HepG2 (cell line): ENCODE data around the gene HSDL1. TPM values are rescaled to one million over a fixed set of nuclear protein-coding genes. Genes with fewer than 3 reads are reported as not detected.

Experiments used
- ARID3A ChIP-seq: IDR thresholded peaks from 2 replicates; pipeline ENCODE4 v1.6.1; 2012; ENCODE audit warnings: low read depth, low read length, improper control_type of control experiment
- ATF2 ChIP-seq: sonication (generic); formaldehyde crosslinking; IDR thresholded peaks from 2 replicates; pipeline ENCODE4 v1.4.0; 2020; ENCODE audit warnings: missing genetic modification reagents
- BHLHE40 ChIP-seq: IDR thresholded peaks from 2 replicates; pipeline ENCODE4 v1.6.1; 2011; ENCODE audit warnings: low read length, improper control_type of control experiment
- CBX2 ChIP-seq, 2 experiments: fragments of 200-600 bp in 1 of 2; sonication (generic); formaldehyde crosslinking in 1 of 2; IDR thresholded peaks; 2 replicates each; pipeline versions ENCODE4 v1.7.0 to v1.8.1; 2018 to 2022; ENCODE audit warnings: low read depth in 2 of 2, low read length in 1 of 2, mild to moderate bottlenecking in 1 of 2, missing genetic modification reagents in 1 of 2
- CBX5 ChIP-seq: sonication (generic); formaldehyde crosslinking; IDR thresholded peaks from 2 replicates; pipeline ENCODE4 v1.4.0; 2020; ENCODE audit warnings: missing genetic modification reagents, borderline replicate concordance
- CREB1 ChIP-seq, 2 experiments: fragments of 450-650 bp in 1 of 2; IDR thresholded peaks; 2 replicates each; pipeline ENCODE4 v1.6.1; 2016 to 2017; ENCODE audit warnings: control low read depth in 1 of 2, mild to moderate bottlenecking in 1 of 2, missing compliant biosample characterization in 1 of 2, missing genetic modification characterization in 1 of 2
- CSRNP2 ChIP-seq: sonication (generic); formaldehyde crosslinking; conservative IDR thresholded peaks from 2 replicates; pipeline ENCODE4 v1.8.0; 2022; ENCODE audit warnings: low read depth, missing genetic modification reagents
- KDM2A ChIP-seq: sonication (generic); formaldehyde crosslinking; IDR thresholded peaks from 2 replicates; pipeline ENCODE4 v1.4.0; 2020; ENCODE audit warnings: low read depth, missing genetic modification reagents, borderline replicate concordance
- KLF6 ChIP-seq: IDR thresholded peaks from 2 replicates; pipeline ENCODE4 v1.8.0; 2016; ENCODE audit warnings: missing biosample characterization, missing genetic modification reagents
- NFE2L1 ChIP-seq: sonication (generic); formaldehyde crosslinking; IDR thresholded peaks from 2 replicates; pipeline ENCODE4 v1.4.0; 2020; ENCODE audit warnings: missing genetic modification reagents, mild to moderate bottlenecking, borderline replicate concordance
- NR2F1 ChIP-seq, 2 experiments: fragments of 450-650 bp in 1 of 2; formaldehyde crosslinking in 1 of 2; IDR thresholded peaks; 2 replicates each; pipeline versions ENCODE4 v1.5.0 to v1.6.1; 2016 to 2020; ENCODE audit warnings: mild to moderate bottlenecking in 1 of 2, missing compliant biosample characterization in 1 of 2, missing genetic modification reagents in 1 of 2, moderate library complexity in 1 of 2
- PITX1 ChIP-seq: sonication (generic); formaldehyde crosslinking; IDR thresholded peaks from 2 replicates; pipeline ENCODE4 v1.5.1; 2020; ENCODE audit warnings: mild to moderate bottlenecking, missing genetic modification reagents
- SAP130 ChIP-seq: IDR thresholded peaks from 2 replicates; pipeline ENCODE4 v1.6.1; 2016; ENCODE audit warnings: low read depth
- TAF15 ChIP-seq: fragments of 200-400 bp; formaldehyde crosslinking; IDR thresholded peaks from one replicate; pipeline ENCODE4 v1.6.1; 2018; ENCODE audit warnings: mild to moderate bottlenecking, low read depth, low read length; ENCODE audit not compliant: poor library complexity, severe bottlenecking
- ZBTB1 ChIP-seq: sonication (generic); formaldehyde crosslinking; IDR thresholded peaks from 2 replicates; pipeline ENCODE4 v1.4.0; 2020; ENCODE audit warnings: missing genetic modification reagents, borderline replicate concordance
- ZC3H13 ChIP-seq: sonication (generic); formaldehyde crosslinking; IDR thresholded peaks from 2 replicates; pipeline ENCODE4 v1.8.1; 2023; ENCODE audit warnings: mild to moderate bottlenecking, missing genetic modification reagents, moderate library complexity
- ZNF160 ChIP-seq: sonication (generic); formaldehyde crosslinking; IDR thresholded peaks from 2 replicates; pipeline ENCODE4 v1.8.0; 2022; ENCODE audit warnings: mild to moderate bottlenecking, inconsistent platforms, missing genetic modification reagents
- ZNF232 ChIP-seq: sonication (generic); formaldehyde crosslinking; IDR thresholded peaks from 2 replicates; pipeline ENCODE4 v1.4.0; 2020; ENCODE audit warnings: missing genetic modification reagents, borderline replicate concordance
- ZNF282 ChIP-seq: fragments of 450-650 bp; IDR thresholded peaks from 2 replicates; pipeline ENCODE4 v1.6.1; 2018; ENCODE audit not compliant: partially characterized antibody
- ZNF33B ChIP-seq: sonication (generic); formaldehyde crosslinking; IDR thresholded peaks from 2 replicates; pipeline ENCODE4 v1.5.1; 2020; ENCODE audit warnings: mild to moderate bottlenecking, missing genetic modification reagents
- ZNF367 ChIP-seq: sonication (generic); formaldehyde crosslinking; IDR thresholded peaks from 2 replicates; pipeline ENCODE4 v1.4.0; 2020; ENCODE audit warnings: missing genetic modification reagents, borderline replicate concordance
- ZNF549 ChIP-seq: sonication (generic); formaldehyde crosslinking; IDR thresholded peaks from 2 replicates; pipeline ENCODE4 v1.5.0; 2020; ENCODE audit warnings: missing genetic modification reagents
- ZNF674 ChIP-seq: sonication (generic); formaldehyde crosslinking; IDR thresholded peaks from 2 replicates; pipeline ENCODE4 v1.5.0; 2020; ENCODE audit warnings: low read depth, mild to moderate bottlenecking, missing genetic modification reagents
- ZNF691 ChIP-seq: sonication (generic); formaldehyde crosslinking; IDR thresholded peaks from 2 replicates; pipeline ENCODE4 v1.4.0; 2020; ENCODE audit warnings: missing genetic modification reagents, low read depth, mild to moderate bottlenecking, borderline replicate concordance
- ZNF7 ChIP-seq: IDR thresholded peaks from 2 replicates; pipeline ENCODE4 v1.6.1; 2016; ENCODE audit warnings: missing biosample characterization, missing genetic modification reagents
- polyA plus RNA-seq, 8 experiments: library from polyadenylated mRNA; depleted of rRNA in 3 of 8; stranded (reverse) in 7 of 8; unstranded in 1 of 8; fragments of >200 nt; fragmentation: Illumina TruSeq in 4 of 8; extraction: Trizol in 4 of 8; gene quantifications; 2 replicates each; pipeline versions ENCODE4 v1.2.1 to v1.2.3, GENCODE V29; 2011 to 2016; ENCODE audit warnings: low read depth in 4 of 8, missing spikeins in 1 of 8, mixed read lengths in 1 of 8; ENCODE audit not compliant: insufficient read depth in 1 of 8
- total RNA-seq, 5 experiments: library from RNA; depleted of rRNA; stranded (reverse); fragments of >200 nt; fragmentation: Illumina TruSeq; extraction: Trizol; gene quantifications; 2 replicates each; pipeline ENCODE4 v1.2.3, GENCODE V29; 2016; ENCODE audit warnings: low read depth in 1 of 5

The HSDL1 gene
- total and polyA plus RNA-seq, 2 of the 13 experiments (the other 11 are each of a cell fraction or from before 2014, with no cell fraction given): 49.2 to 49.7 TPM

GRCh38 chr16:84175350-84176081 lies 30.5 kb upstream of the HSDL1 start (continued):
- TF ChIP-seq CBX2 (IDR thresholded peaks at IDR 0.05; ENCODE audit: low read depth, low read length): no peak
- TF ChIP-seq CBX2 (CRISPR knock-in tag; IDR thresholded peaks at IDR 0.05; ENCODE audit: low read depth): no peak
- TF ChIP-seq PITX1 (CRISPR knock-in tag): no peak
- TF ChIP-seq ARID3A: 0 out of 2 replicates have a peak, but pooled peaks have one; percentile 23
- TF ChIP-seq ZNF33B (CRISPR knock-in tag): no peak
- TF ChIP-seq NR2F1 (CRISPR knock-in tag; IDR thresholded peaks at IDR 0.05): no peak
- TF ChIP-seq ZBTB1 (CRISPR knock-in tag): no peak
- TF ChIP-seq TAF15: no peak
- no peak for TF ChIP-seq NFE2L1 (CRISPR knock-in tag)
- TF ChIP-seq KLF6 (CRISPR knock-in tag): no peak
- no peak for TF ChIP-seq ZNF674 (CRISPR knock-in tag)
- TF ChIP-seq CSRNP2 (CRISPR knock-in tag): no peak
- TF ChIP-seq ZNF160 (CRISPR knock-in tag): no peak
- TF ChIP-seq ZNF549 (CRISPR knock-in tag): no peak
- TF ChIP-seq BHLHE40: peak; percentile 98
- no peak for TF ChIP-seq ZNF282
- peak; percentile 69 for TF ChIP-seq CREB1 (IDR thresholded peaks at IDR 0.05)
- TF ChIP-seq CREB1 (CRISPR knock-in tag; IDR thresholded peaks at IDR 0.05): no peak
- no peak for TF ChIP-seq ZC3H13 (CRISPR knock-in tag)
- TF ChIP-seq ATF2 (CRISPR knock-in tag): peak; percentile 33; the same call in 1 of the 2 replicates
- TF ChIP-seq ZNF367 (CRISPR knock-in tag): no peak
- no peak for TF ChIP-seq ZNF232 (CRISPR knock-in tag)
- no peak for TF ChIP-seq ZNF7 (CRISPR knock-in tag)
- peak; percentile 55; the same call in 1 of the 2 replicates for TF ChIP-seq SAP130 (CRISPR knock-in tag)
- 0 out of 2 replicates have a peak, but pooled peaks have one; percentile 28 for TF ChIP-seq ZNF691 (CRISPR knock-in tag)
- peak; percentile 49; the same call in 1 of the 2 replicates for TF ChIP-seq KDM2A (CRISPR knock-in tag)
- peak; percentile 51; the same call in 1 of the 2 replicates for TF ChIP-seq CBX5 (CRISPR knock-in tag)
